ENCODE measurements around the gene DAZ3.
"Not testable (repeated sequence)": the region's sequence is repeated elsewhere in the genome, so short reads cannot be mapped to it uniquely, and the experiment has no call there.

The DAZ3 gene, protein sequence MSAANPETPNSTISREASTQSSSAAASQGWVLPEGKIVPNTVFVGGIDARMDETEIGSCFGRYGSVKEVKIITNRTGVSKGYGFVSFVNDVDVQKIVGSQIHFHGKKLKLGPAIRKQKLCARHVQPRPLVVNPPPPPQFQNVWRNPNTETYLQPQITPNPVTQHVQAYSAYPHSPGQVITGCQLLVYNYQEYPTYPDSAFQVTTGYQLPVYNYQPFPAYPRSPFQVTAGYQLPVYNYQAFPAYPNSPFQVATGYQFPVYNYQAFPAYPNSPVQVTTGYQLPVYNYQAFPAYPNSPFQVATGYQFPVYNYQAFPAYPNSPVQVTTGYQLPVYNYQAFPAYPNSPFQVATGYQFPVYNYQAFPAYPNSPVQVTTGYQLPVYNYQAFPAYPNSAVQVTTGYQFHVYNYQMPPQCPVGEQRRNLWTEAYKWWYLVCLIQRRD

DNA sequence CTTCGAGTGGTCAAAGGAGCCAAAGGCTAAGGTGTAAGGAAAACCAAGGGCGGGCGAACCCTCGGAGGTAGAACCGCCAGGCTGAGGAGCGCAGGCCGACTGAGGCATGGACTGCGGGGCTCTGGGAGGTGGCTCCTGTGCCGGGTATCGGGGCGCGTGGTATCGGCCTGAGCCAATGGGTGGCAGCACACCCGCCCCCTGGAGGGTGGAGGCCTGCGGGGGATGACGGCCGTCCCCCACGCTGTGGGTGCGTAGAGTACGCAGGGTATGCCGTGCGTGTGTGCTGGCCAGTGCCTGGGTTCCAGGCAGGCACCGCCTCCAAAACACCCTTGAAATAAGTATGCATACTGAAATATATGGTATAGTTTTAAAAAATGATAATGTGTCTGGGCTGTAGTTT is at the start of gene DAZ3:
DAZ3 (minus strand) TSS at position 101 of the 400 bp plus-strand sequence. CDS start 208 bp downstream, outside the sequence.
- DNase-seq (ENCODE audit: low read depth): not testable (repeated sequence)

DNA sequence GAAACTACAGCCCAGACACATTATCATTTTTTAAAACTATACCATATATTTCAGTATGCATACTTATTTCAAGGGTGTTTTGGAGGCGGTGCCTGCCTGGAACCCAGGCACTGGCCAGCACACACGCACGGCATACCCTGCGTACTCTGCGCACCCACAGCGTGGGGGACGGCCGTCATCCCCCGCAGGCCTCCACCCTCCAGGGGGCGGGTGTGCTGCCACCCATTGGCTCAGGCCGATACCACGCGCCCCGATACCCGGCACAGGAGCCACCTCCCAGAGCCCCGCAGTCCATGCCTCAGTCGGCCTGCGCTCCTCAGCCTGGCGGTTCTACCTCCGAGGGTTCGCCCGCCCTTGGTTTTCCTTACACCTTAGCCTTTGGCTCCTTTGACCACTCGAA is 20.4 kb upstream of the DAZ3 start, which contains the start of gene DAZ4:
DAZ4 (plus strand) TSS at position 301 of the 400 bp plus-strand sequence. CDS start 208 bp downstream, outside the sequence.
- not testable (repeated sequence) for DNase-seq (ENCODE audit: low read depth)

DNA sequence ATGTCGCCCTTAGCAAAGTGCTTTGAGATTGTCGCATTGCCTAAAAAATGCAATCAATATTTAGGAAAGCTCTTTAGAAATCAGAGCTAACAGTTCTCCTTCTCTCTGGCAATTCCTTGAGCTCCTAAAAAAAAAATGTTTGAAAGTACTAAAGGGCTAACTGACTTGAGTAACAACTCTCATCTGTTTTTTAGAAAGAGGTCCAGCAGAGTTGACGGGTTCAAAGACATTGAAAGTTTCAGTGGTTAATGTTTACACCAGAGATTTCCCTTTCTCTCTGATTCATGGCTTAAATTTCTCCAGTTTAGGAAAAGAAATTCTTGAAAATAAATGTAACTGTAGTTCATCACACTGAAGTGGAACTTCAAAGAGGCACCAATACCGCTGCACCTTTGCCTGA is 11.9 kb upstream of the DAZ3 start:
- DNase-seq (ENCODE audit: low read depth): not testable (repeated sequence)

DNA sequence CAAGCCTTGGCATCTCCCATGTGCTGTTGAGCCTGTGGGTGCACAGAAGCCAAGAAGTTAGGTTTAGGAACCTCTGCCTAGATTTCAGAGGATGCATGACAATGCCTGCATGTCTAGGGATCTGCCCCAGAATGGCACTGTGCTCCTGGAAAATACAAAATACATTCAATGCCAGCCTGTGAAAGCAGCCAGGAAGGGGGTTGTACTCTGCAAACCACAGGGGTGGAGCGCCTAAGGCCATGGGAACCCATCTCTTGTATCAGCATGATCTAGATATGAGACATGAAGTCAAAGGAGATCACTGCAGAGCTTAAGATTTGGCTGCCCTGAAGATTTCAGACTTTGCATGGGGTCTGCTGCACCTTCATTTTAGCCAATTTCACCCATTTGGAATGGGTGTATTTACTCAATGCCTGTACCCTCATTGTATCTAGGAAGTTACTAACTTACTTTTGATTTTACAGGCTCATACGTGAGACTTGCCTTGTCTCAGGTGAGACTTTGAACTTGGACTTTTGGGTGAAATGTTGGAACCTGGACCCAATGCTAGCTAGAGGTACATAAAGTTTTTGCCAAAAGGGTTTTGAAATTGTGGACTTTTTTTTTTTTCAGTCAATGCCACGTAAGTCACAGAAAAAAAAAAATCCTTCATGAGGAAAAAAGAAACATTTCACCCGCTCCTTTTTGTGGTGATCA is 11.1 kb upstream of the DAZ3 start:
- DNase-seq (ENCODE audit: low read depth): not testable (repeated sequence)

DNA sequence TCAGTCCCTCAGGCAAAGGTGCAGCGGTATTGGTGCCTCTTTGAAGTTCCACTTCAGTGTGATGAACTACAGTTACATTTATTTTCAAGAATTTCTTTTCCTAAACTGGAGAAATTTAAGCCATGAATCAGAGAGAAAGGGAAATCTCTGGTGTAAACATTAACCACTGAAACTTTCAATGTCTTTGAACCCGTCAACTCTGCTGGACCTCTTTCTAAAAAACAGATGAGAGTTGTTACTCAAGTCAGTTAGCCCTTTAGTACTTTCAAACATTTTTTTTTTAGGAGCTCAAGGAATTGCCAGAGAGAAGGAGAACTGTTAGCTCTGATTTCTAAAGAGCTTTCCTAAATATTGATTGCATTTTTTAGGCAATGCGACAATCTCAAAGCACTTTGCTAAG is 8.6 kb upstream of the DAZ3 start:
- DNase-seq (ENCODE audit: low read depth): not testable (repeated sequence)
